Neural progenitor cell (in vitro differentiated cells): Measurements from ENCODE around the gene POFUT2. TPM values are rescaled to one million over a fixed set of nuclear protein-coding genes. Genes with fewer than 3 reads are reported as not detected.

Source experiments
- DNase-seq: peaks from one replicate; pipeline ENCODE4 v3.0.0-alpha.2; 2016; ENCODE audit warnings: low spot score
- H2AFZ ChIP-seq: fragments of 200-600 bp; sonication (generic); replicated peaks from 2 replicates; pipeline ENCODE4 v1.6.1; 2016; ENCODE audit warnings: antibody characterized with exemption
- H3F3A ChIP-seq: fragments of 200-600 bp; sonication (generic); 2 replicates; pipeline ENCODE4 v1.6.1; 2016; ENCODE audit warnings: antibody characterized with exemption, low read depth
- H3K27ac ChIP-seq: fragments of 200-600 bp; sonication (generic); 2 replicates; pipeline ENCODE4 v1.5.1; 2016; ENCODE audit warnings: mild to moderate bottlenecking
- H3K27me3 ChIP-seq: fragments of 200-600 bp; sonication (generic); 2 replicates; pipeline ENCODE4 v1.6.1; 2016; ENCODE audit warnings: mild to moderate bottlenecking, moderate library complexity
- H3K36me3 ChIP-seq: fragments of 200-600 bp; sonication (generic); 2 replicates; pipeline ENCODE4 v1.5.1; 2016
- H3K4me1 ChIP-seq: fragments of 200-600 bp; sonication (generic); 2 replicates; pipeline ENCODE4 v1.6.1; 2016; ENCODE audit warnings: mixed run types
- H3K4me2 ChIP-seq: fragments of 200-600 bp; sonication (generic); 2 replicates; pipeline ENCODE4 v1.6.1; 2016
- H3K4me3 ChIP-seq: fragments of 200-600 bp; sonication (generic); 2 replicates; pipeline ENCODE4 v1.5.1; 2016
- H3K79me2 ChIP-seq: fragments of 200-600 bp; sonication (generic); 2 replicates; pipeline ENCODE4 v1.6.1; 2016; ENCODE audit warnings: low read depth
- H3K9ac ChIP-seq: fragments of 200-600 bp; sonication (generic); 2 replicates; pipeline ENCODE4 v1.6.1; 2016
- H3K9me3 ChIP-seq: fragments of 200-600 bp; sonication (generic); 2 replicates; pipeline ENCODE4 v1.5.1; 2016; ENCODE audit warnings: low read depth
- H4K20me1 ChIP-seq: fragments of 200-600 bp; sonication (generic); 2 replicates; pipeline ENCODE4 v1.6.1; 2016; ENCODE audit warnings: low read depth
- H3K27ac Mint-ChIP-seq: 3 replicates; pipeline ENCODE4 v1.8.0; 2021; ENCODE audit warnings: mixed read lengths
- H3K27me3 Mint-ChIP-seq: 2 replicates; pipeline ENCODE4 v1.8.0; 2022; ENCODE audit warnings: low read depth, mild to moderate bottlenecking, inconsistent platforms, moderate library complexity, mixed read lengths; ENCODE audit not compliant: insufficient read depth
- H3K36me3 Mint-ChIP-seq: 3 replicates; pipeline ENCODE4 v1.8.0; 2021; ENCODE audit warnings: mixed read lengths
- H3K4me1 Mint-ChIP-seq: 3 replicates; pipeline ENCODE4 v1.8.0; 2021; ENCODE audit warnings: mixed read lengths
- H3K4me3 Mint-ChIP-seq: 3 replicates; pipeline ENCODE4 v1.8.0; 2021; ENCODE audit warnings: mild to moderate bottlenecking, moderate library complexity, mixed read lengths
- H3K9me3 Mint-ChIP-seq: 3 replicates; pipeline ENCODE4 v1.8.0; 2020; ENCODE audit warnings: mixed read lengths
- CTCF ChIP-seq: fragments of 200-600 bp; sonication (generic); IDR thresholded peaks from 2 replicates; pipeline ENCODE4 v1.5.1; 2017; ENCODE audit warnings: antibody characterized with exemption, mild to moderate bottlenecking
- EZH2 ChIP-seq: fragments of 200-600 bp; sonication (generic); IDR thresholded peaks from 2 replicates; pipeline ENCODE4 v1.6.1; 2017; ENCODE audit warnings: antibody characterized with exemption, mild to moderate bottlenecking, moderate library complexity
- EZH2phosphoT487 ChIP-seq: fragments of 200-600 bp; sonication (generic); IDR thresholded peaks from 2 replicates; pipeline ENCODE4 v1.6.1; 2017; ENCODE audit warnings: antibody characterized with exemption
- total RNA-seq: library from RNA; depleted of rRNA; stranded (reverse); fragments of >200 nt; gene quantifications from 2 replicates; pipeline ENCODE4 v1.2.3, GENCODE V29; 2015; ENCODE audit warnings: low replicate concordance

The POFUT2 gene
- total RNA-seq, 1 donor from 2014 or later: 28.5 TPM

DNA sequence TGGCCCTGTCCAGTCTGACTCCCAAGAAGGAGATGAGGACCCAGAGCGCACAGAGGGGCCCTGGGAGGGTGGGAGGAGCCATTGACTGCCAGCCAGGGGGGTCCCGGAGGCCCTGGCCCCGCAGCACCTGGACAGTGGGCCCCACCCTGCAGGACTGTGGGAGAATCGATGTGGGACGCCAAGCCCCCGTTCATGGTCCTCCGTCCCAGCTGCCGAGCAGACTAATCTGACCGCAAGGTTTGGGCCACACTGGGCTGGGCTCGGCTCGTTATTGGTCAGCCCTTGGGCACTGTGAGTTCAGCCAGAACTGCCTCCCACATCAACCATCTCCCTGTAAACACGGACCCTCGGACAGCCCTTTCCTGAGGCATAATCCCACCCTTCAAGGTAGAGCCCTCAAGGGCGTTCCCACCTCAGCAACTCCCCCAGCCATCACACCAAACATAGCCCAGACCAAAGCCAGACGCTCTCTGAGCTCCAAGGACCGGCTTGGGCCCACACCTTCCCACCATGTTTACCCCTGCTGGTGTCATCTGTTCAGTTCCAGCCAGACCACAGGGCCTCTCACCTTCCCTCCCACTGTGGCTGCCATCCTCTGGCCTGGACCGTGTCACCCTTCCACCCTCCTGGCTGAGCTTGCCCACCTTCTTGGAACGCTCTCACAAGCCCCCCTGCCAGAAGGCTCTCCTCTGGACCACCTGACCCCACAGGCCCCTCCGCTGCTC lies 16.2 kb upstream of the POFUT2 start:
- Histone ChIP-seq H4K20me1 (no peaks in the 10 kb centered on the region), H2AFZ (no peak overlapping the region), H3K9ac (no peak overlapping the region), H3K4me2 (no peak overlapping the region), H3F3A (peaks cover 18% of the 10 kb centered on the region), H3K27me3 (no peaks in the 10 kb centered on the region), H3K9me3 (no peaks in the 10 kb centered on the region), H3K4me3 (no peak overlapping the region), H3K27ac (no peak overlapping the region), H3K4me1 (peaks cover 20% of the 10 kb centered on the region), H3K36me3 (no peaks in the 10 kb centered on the region), H3K79me2 (no peaks in the 10 kb centered on the region)
- Mint-ChIP-seq H3K4me3 (no peak overlapping the region), H3K4me1 (peaks cover 38% of the 10 kb centered on the region), H3K27ac (no peak overlapping the region), H3K27me3 (peaks cover 9% of the 10 kb centered on the region), H3K36me3 (no peaks in the 10 kb centered on the region), H3K9me3 (no peaks in the 10 kb centered on the region)
- no peak for DNase-seq
- TF ChIP-seq CTCF (no peak), EZH2phosphoT487 (no peak), EZH2 (no peak)

- H4K20me1 ChIP-seq: no peaks in the 10 kb centered on the region
- H3K4me1 Mint-ChIP-seq: peaks cover 33% of the 10 kb centered on the region
- H3K9me3 ChIP-seq: no peaks in the 10 kb centered on the region
- TF ChIP-seq EZH2phosphoT487 (no peak), CTCF (no peak)
- H3K4me3 ChIP-seq: no peak overlapping the region
- no peak overlapping the region for H3K4me2 ChIP-seq
- no peak overlapping the region for H3K9ac ChIP-seq
- H3K79me2 ChIP-seq: no peaks in the 10 kb centered on the region
- no peaks in the 10 kb centered on the region for H3K27me3 ChIP-seq
- H3K36me3 Mint-ChIP-seq: no peaks in the 10 kb centered on the region
- peaks cover 9% of the 10 kb centered on the region for H3K27me3 Mint-ChIP-seq
- DNase-seq: no peak
- H2AFZ ChIP-seq: no peak overlapping the region
- no peak overlapping the region for H3K4me3 Mint-ChIP-seq
- H3K4me1 ChIP-seq: peaks cover 20% of the 10 kb centered on the region
- H3F3A ChIP-seq: peaks cover 11% of the 10 kb centered on the region
- no peaks in the 10 kb centered on the region for H3K9me3 Mint-ChIP-seq
- H3K27ac ChIP-seq: no peak overlapping the region
- H3K27ac Mint-ChIP-seq: no peak overlapping the region
- no peaks in the 10 kb centered on the region for H3K36me3 ChIP-seq
Measured at GRCh38 chr21:45303091-45303615, 15.5 kb upstream of the POFUT2 start.

DNA sequence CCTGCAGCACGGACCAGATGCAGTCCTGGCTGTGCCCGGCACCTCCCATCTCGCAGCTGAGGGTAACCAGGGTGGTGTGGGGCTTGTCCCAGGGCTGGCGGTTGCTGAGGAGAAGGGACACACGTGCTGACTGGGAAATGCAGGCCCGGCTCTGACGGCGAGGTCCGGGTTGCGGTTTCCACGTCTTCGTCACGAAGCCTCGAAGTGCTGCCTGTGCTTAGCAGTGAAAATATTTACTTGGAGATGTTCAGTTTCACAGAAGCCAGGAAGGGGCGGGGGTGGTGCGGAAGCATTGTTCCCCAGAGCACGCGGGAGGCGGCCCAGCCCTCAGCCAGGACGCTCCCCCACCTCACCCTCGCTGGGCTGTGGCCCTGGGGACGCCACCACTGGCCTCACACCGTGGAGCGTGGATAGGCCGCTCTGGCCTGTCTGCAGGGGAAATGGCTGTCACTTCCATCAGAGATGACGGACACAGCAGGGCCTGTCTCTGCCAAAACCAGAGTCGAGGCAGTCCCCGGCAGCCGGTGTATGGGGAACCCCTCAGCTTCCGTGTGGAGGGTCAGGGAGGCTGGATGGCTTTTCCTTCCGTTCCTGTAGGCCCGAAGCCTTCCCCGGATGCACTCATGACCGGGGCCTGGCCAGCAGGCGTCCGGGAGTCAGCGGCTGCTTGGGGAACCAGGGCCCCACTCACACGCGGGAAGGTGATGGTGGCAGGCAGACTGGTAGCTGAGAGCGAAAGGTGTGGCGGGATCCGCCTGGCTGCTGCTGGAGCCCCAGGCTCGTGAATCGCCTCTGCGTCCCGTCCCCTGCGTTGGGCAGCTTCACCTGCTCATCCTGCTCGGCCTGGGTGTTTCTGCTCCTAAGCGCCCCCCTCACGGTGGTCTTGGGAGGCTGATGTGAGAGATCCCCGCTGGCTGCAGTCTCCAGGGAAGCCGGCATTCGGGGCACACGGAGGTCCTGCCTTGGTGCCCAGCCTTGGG lies 14.7 kb upstream of the POFUT2 start:
- Histone ChIP-seq H3K4me2 (no peak overlapping the region), H3K4me3 (no peak overlapping the region), H3K9ac (no peak overlapping the region), H3F3A (peaks cover 5% of the 10 kb centered on the region), H3K27ac (no peak overlapping the region), H3K36me3 (no peaks in the 10 kb centered on the region), H3K27me3 (no peaks in the 10 kb centered on the region), H3K9me3 (no peaks in the 10 kb centered on the region), H3K79me2 (no peaks in the 10 kb centered on the region), H4K20me1 (no peaks in the 10 kb centered on the region), H3K4me1 (peaks cover 19% of the 10 kb centered on the region), H2AFZ (no peak overlapping the region)
- DNase-seq: no peak
- peaks cover 25% of the 10 kb centered on the region for H3K4me1 Mint-ChIP-seq
- no peak overlapping the region for H3K27ac Mint-ChIP-seq
- peaks cover 2% of the 10 kb centered on the region for H3K27me3 Mint-ChIP-seq
- H3K36me3 Mint-ChIP-seq: peaks cover 2% of the 10 kb centered on the region
- no peak overlapping the region for H3K4me3 Mint-ChIP-seq
- H3K9me3 Mint-ChIP-seq: peaks cover 5% of the 10 kb centered on the region
- TF ChIP-seq EZH2phosphoT487 (no peak), CTCF (no peak), EZH2 (no peak)
